IPS-NIHi11 (cell line): Measurements from ENCODE around the gene TRIM23.
A peak's percentile ranks its signal among the peaks of the same experiment; 100 is the strongest.

ENCODE experiments used
- DNase-seq: peaks from one replicate; pipeline ENCODE4 v3.0.0; 2012; ENCODE audit warnings: mixed read lengths, low spot score

Gene TRIM23

GRCh38 chr5:65563777-65564176 is 60.4 kb downstream of the TRIM23 start:
- DNase-seq: no peak

- DNase-seq: peak; percentile 97
Observed at GRCh38 chr5:65562731-65563701, 61.1 kb downstream of the TRIM23 start, which contains the start of the genes CENPK and PPWD1. TSS of gene CENPK (minus strand) at chr5:65563168. CDS start at chr5:65554907, 8,261 bp downstream. TSS of gene PPWD1 (plus strand) at chr5:65563296. CDS start at chr5:65563311, 15 bp downstream.

GRCh38 chr5:65556718-65557117 is 67.4 kb downstream of the TRIM23 start:
- no peak for DNase-seq

- no peak for DNase-seq
Observed at GRCh38 chr5:65556181-65556580, 68.0 kb downstream of the TRIM23 start.

- no peak for DNase-seq
Observed at GRCh38 chr5:65555287-65555686, 68.8 kb downstream of the TRIM23 start.

GRCh38 chr5:65553941-65554340 is 70.2 kb downstream of the TRIM23 start:
- no peak for DNase-seq

- no peak for DNase-seq
Observed at GRCh38 chr5:65548281-65548680, 75.9 kb downstream of the TRIM23 start.

GRCh38 chr5:65546141-65546540 is 78.0 kb downstream of the TRIM23 start:
- DNase-seq: no peak

GRCh38 chr5:65544473-65544872 is 79.7 kb downstream of the TRIM23 start:
- no peak for DNase-seq

- DNase-seq: no peak
Observed at GRCh38 chr5:65539827-65540226, 84.3 kb downstream of the TRIM23 start.
